Inflammatory macrophage treated with lipopolysaccharide for 4 hours (primary cell): ENCODE results near the gene ZIC3.

Experiments
- DNase-seq: peaks from one replicate; pipeline ENCODE4 v3.0.0-alpha.2; 2020

Gene ZIC3

DNA sequence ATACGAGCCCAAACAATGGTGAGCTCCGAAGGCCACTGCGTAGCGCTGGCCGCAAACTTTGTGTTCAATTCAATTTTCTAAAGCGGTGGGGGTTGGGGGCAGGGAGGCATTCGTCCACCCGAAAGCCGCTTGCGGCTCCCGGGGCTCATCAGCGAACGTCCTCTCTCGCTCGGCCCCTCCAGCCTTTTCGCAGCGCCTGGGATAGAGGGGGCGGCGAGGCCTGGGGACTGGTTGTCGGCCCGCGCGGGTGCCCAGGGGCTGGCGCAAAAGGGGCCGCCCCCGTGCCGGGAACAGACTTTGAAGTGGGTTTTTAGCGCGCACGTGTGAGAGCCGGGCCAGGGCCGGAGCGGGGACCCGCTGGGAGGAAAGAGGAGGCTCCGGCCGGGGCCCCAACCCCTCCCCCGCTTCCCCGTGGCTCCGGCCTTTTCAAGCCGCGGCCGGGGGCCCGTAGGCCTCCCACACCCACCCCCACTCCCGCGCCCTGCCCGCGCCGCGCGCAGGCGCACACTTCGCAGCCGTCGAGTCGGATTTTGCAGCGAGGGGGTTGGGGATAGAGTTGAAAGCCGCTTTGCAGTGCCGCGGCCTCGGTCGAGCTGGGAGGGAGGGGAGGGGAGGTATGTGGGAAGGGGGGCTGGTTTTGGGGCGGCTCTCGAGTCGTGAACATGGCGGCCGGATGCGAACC is 8.3 kb downstream of the ZIC3 start:
- no peak for DNase-seq

DNA sequence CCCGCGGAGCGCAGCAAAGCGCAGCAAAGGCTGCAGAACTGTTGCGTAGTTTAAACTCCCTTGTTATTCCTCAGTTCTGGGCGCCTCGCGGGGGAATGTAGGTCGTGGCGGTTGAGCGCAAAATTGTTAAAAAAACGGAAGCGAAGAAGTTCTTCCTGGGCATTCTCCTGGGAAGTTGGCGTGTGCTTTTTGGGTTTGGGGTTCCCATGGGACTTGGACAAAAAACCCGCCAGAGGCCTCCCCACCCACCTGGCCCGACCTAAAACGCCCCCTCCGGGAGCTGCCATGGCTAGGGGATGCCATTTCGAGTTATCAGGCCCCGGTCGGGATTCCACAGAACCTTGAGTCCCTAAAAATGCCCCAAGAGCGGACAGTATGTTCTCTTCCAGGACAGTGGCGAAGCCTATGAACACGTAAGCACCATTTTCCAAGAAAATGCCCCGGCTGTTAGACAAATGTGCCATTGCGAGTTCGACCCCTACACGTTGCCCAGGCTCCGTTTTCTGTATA is 8.9 kb downstream of the ZIC3 start:
- DNase-seq: no peak

DNA sequence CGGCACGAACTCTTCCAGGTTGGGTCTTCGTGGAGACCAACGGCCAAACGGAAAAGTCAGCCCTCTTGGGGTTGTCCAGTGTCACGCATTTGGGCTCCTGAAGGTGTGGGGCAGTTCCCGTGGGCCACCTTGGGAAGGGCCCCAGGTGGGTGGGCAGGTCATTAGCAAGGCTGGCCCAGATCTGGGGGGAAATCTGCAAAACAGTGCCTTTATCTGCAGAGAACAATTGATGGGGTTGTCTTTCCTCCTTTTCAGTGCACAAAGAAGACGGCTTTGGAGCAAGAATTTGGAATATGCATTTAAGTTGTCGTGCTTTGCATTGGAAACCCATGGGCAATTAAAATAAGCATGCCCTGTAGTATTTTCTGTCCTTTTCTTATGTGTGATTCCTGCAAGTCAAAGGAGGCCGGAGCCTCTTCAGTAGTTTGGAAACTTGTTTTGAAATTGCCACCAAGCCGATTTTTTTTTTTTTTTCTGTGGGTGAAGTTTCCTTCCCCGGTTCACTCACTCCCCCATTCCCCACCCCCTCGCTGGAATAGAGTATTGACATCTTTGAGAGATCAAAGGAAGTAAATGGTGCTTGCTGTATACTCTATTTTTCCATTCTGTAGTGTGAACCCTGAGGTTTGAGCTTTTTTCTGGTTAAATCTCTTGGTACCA is 9.8 kb downstream of the ZIC3 start:
- no peak for DNase-seq

DNA sequence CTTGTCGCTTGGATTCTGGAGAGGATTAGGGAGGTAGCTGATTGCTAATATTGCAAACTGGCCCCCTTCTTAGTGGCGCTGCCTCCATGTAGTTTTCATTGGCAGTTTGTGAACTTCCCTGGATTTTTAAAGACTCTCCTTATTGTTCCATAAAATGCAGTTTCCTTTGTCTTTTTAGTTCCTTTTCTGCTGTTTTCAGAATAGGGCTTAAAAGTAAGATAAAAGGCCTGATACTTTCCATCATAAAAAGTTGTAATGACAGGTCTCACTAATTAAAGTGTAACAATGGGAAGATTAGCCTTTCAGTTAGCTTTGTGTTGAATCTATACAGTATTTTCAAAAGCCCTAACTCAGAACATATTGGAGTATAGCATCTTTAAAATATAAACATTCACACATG is 21.2 kb downstream of the ZIC3 start:
- no peak for DNase-seq

DNA sequence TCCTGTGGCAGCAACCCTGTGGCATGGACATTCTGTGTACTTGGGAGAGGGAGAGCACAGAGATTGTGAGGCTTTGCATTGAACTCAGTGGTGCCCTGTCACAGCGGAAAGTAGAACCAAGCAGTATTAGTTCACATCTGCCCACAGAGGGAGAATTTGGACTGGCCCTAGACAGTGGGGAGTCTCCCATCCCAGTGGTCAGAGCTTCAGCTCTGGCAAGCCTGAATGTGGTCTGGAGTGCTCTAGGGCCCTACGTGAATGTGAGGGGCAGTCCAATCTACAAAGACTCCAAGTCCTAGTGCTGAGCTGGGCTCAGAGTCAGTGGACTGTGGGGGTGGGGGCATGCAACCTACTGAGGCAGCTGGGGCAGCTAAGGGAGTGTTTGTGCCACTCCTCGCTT is 34.8 kb downstream of the ZIC3 start:
- no peak for DNase-seq
